ENCODE results near the gene SF3B5.

GRCh38 chr6:144069506-144069905 lies 25.9 kb downstream of the SF3B5 start:
- TF ChIP-seq POLR2A (IDR thresholded peaks at IDR 0.05; ENCODE audit: low read length): no peak
- TF ChIP-seq GATA1 (IDR thresholded peaks at IDR 0.05; ENCODE audit: low read depth, low read length): no peak
